Right atrium auricular region (tissue), 2 donors: ENCODE measurements around the gene CNTRL. TPM values are rescaled to one million over a fixed set of nuclear protein-coding genes. Genes with fewer than 3 reads are reported as not detected.
"Not testable (repeated sequence)": the region's sequence is repeated elsewhere in the genome, so short reads cannot be mapped to it uniquely, and the experiment has no call there.

Experiments
- DNase-seq: peaks from one replicate; pipeline ENCODE4 v3.0.0-alpha.2; 2019; ENCODE audit warnings: low spot score
- H3K27ac ChIP-seq, 2 donors: fragments of 200-600 bp; sonication (generic); 1 replicate in 1 of 2; 2 replicates in 1 of 2; pipeline ENCODE4 v1.5.1; 2016 to 2019
- H3K27me3 ChIP-seq, 2 donors: fragments of 200-600 bp; sonication (generic); one replicate each; pipeline versions ENCODE4 v1.5.1 to v1.6.0; 2017 to 2019
- H3K36me3 ChIP-seq: fragments of 200-600 bp; sonication (generic); one replicate; pipeline ENCODE4 v1.5.1; 2016
- H3K4me1 ChIP-seq, 2 donors: fragments of 200-600 bp; sonication (generic); one replicate each; pipeline versions ENCODE4 v1.5.1 to v1.6.0; 2017 to 2019
- H3K4me3 ChIP-seq, 2 donors: fragments of 200-600 bp; sonication (generic); 1 replicate in 1 of 2; 2 replicates in 1 of 2; pipeline ENCODE4 v1.5.1; 2017 to 2019; ENCODE audit warnings: mild to moderate bottlenecking in 1 of 2, moderate library complexity in 1 of 2
- H3K9me3 ChIP-seq, 2 donors: fragments of 200-600 bp; sonication (generic); one replicate each; pipeline ENCODE4 v1.5.1; 2019
- total RNA-seq, 2 donors: library from RNA; depleted of rRNA; stranded (reverse); fragments of >200 nt; gene quantifications; one replicate each; pipeline ENCODE4 v1.1.0, GENCODE V29; 2016
- TF ChIP-seq, protein P1 (sequence below), 2 donors: fragments of 200-600 bp; sonication (generic); IDR thresholded peaks; one replicate each; pipeline ENCODE4 v1.5.1; 2019; ENCODE audit warnings: antibody characterized with exemption in 2 of 2

CNTRL gene
- total RNA-seq, 2 donors from 2014 or later, result 3.3 to 6.0 TPM

DNA sequence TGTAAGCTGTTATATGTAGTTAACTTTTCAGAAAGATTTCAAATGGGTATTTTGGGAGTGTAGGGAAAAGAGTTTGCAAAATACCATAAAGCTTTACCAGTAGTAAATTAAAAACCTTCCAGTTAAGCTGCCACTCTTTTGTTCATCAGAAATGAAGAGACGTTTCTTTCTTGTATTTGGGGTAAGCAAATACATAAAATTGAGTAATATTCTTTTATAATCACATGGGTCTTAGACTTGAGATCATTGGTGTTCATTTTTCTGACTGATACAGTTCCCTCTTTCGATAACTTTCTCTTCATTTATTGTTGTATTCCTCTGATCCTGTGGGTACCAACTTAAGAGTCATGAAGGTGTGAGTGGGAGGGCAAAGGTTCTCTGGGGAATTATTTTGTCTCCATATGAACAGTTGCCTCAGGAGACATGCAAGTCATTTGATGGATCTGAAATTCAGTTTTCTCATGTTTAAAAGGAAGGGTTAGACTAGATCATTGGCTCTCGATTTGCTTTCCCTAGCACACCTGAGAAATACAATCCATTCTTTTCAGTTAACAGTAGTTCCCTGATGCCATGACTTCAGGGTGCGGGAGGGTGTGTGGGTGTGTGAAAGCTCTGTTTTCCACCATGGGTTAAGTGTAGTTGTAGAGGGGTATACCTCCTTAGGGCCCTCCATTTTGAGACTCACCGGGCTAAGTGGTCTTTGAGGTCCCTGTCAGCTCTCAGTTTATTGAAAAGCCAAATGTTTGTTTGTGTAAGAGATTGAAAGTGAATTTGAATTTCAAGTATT is 47.7 kb downstream of the CNTRL start:
- DNase-seq, result no peak
- Histone ChIP-seq H3K27ac (no peak overlapping the region), H3K27me3 (no peaks in the 10 kb centered on the region), H3K36me3 (no peaks in the 10 kb centered on the region), H3K9me3 (no peaks in the 10 kb centered on the region), H3K4me1 (peaks cover 0 to 10% of the 10 kb centered on the region in 2 donors), H3K4me3 (peak overlapping the region; percentile 35 to 47)
- TF ChIP-seq, protein P1, sequence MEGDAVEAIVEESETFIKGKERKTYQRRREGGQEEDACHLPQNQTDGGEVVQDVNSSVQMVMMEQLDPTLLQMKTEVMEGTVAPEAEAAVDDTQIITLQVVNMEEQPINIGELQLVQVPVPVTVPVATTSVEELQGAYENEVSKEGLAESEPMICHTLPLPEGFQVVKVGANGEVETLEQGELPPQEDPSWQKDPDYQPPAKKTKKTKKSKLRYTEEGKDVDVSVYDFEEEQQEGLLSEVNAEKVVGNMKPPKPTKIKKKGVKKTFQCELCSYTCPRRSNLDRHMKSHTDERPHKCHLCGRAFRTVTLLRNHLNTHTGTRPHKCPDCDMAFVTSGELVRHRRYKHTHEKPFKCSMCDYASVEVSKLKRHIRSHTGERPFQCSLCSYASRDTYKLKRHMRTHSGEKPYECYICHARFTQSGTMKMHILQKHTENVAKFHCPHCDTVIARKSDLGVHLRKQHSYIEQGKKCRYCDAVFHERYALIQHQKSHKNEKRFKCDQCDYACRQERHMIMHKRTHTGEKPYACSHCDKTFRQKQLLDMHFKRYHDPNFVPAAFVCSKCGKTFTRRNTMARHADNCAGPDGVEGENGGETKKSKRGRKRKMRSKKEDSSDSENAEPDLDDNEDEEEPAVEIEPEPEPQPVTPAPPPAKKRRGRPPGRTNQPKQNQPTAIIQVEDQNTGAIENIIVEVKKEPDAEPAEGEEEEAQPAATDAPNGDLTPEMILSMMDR (IDR thresholded peaks at IDR 0.05), result no peak

DNA sequence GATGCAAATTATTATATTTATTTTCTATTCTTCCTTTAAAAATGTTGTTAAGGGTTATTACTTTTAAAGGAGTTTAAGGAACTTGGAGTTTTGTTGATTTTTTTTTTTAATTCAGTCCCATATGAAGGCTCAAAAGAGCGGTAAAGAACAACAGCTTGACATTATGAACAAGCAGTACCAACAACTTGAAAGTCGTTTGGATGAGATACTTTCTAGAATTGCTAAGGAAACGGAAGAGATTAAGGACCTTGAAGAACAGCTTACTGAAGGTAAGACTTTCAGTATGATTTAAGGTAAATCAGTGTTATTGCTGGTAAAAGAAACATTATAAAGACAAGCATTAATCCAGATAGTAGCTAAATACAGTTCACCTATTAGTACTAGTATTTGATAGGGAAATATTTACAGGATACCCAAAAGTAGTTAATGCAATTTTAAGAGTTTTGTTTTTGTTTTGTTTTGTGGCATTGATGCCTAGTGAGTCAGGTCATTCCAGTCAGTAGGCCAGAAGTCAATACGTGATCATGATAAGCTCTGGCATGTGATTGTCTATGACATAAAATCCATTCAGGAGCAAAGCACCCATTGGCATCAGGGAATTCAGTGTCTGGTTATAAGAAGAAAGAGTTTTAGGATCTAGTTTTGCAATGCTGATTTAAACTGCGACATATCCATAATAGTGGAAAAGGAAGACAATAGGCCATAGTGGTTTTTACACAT is 49.2 kb downstream of the CNTRL start:
- DNase-seq, result no peak
- Histone ChIP-seq H3K27ac (no peak overlapping the region), H3K4me3 (no peak overlapping the region), H3K36me3 (no peaks in the 10 kb centered on the region), H3K27me3 (no peaks in the 10 kb centered on the region), H3K9me3 (no peaks in the 10 kb centered on the region), H3K4me1 (peaks cover 0 to 10% of the 10 kb centered on the region in 2 donors)
- TF ChIP-seq, protein P1 (IDR thresholded peaks at IDR 0.05), result no peak

DNA sequence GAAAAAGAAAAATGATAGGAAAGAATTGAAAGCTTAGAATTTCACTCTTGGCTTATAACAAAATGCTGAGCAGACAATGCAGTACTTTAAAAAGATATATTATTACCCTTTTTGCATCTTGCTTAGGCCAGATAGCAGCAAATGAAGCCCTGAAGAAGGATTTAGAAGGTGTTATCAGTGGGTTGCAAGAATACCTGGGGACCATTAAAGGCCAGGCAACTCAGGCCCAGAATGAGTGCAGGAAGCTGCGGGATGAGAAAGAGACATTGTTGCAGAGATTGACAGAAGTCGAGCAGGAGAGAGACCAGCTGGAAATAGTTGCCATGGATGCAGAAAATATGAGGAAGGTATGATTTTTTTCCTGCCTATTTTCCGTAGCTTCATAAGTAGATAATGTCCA is 50.8 kb downstream of the CNTRL start:
- H3K4me3 ChIP-seq, result no peak overlapping the region
- H3K9me3 ChIP-seq, result no peaks in the 10 kb centered on the region
- H3K36me3 ChIP-seq, result no peaks in the 10 kb centered on the region
- no peak overlapping the region for H3K27ac ChIP-seq
- no peak for DNase-seq
- peaks cover 0 to 10% of the 10 kb centered on the region in 2 donors for H3K4me1 ChIP-seq
- no peaks in the 10 kb centered on the region for H3K27me3 ChIP-seq
- TF ChIP-seq, protein P1 (IDR thresholded peaks at IDR 0.05), result no peak

DNA sequence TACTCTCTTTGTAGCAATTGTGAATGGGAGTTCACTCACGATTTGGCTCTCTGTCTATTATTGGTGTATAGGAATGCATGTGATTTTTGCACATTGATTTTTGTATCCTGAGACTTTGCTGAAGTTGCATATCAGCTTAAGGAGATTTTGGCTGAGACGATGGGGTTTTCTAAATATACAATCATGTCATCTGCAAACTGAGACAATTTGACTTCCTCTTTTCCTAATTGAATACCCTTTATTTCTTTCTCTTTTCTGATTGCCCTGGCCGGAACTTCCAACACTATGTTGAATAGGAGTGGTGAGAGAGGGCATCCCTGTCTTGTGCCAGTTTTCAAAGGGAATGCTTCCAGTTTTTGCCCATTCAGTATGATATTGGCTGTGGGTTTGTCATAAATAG is 54.6 kb downstream of the CNTRL start:
- H3K27ac ChIP-seq, H3K27me3 ChIP-seq, H3K36me3 ChIP-seq, H3K4me3 ChIP-seq, H3K9me3 ChIP-seq, DNase-seq, H3K4me1 ChIP-seq: not testable (repeated sequence)

DNA sequence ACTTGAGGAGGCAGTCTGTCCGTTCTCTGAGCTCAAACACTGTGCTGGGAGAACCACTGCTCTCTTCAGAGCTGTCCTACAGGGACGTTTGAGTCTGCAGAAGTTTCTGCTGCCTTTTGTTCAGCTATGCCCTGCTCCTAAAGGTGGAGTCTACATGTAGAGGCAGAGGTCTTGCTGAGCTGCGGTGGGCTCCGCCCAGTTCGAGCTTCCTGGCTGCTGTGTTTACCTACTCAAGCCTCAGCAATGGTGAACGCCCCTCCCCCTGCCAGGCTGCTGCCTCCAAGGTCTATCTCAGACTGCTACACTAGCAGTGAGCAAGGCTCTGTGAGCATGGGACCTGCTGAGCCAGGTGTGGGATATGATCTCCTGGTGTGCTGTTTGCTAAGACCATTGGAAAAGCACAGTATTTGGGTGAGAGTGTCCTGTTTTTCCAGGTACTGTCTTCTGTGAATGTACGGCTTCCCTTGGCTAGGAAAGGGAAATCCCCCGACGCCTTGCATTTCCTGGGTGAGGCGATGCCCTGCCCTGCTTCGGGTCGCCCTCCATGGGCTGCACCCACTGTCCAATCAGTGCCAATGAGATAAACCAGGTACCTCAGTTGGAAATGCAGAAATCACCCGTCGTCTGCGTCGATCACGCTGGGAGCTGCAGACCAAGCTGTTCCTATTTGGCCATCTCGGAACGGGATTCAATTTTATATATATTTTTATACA is 58.5 kb downstream of the CNTRL start:
- DNase-seq, result no peak
- TF ChIP-seq, protein P1 (IDR thresholded peaks at IDR 0.05), result no peak
- Histone ChIP-seq H3K4me3 (no peak overlapping the region), H3K36me3 (no peaks in the 10 kb centered on the region), H3K4me1 (no peaks in the 10 kb centered on the region), H3K27ac (no peak overlapping the region), H3K27me3 (no peaks in the 10 kb centered on the region), H3K9me3 (no peaks in the 10 kb centered on the region)

DNA sequence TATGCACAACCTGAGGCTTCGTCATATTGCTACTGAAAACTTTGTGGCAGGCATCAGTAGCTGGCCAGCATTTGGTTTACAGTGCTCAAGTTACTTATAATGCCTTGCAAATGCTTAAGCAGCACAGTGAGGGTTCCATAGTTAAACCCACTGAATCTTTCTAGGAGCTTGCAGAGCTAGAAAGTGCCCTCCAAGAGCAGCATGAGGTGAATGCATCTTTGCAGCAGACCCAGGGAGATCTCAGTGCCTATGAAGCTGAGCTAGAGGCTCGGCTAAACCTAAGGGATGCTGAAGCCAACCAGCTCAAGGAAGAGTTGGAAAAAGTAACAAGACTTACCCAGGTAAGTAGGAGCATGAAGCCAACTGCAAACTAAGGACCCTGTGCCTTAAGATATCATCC is 60.9 kb downstream of the CNTRL start:
- H3K9me3 ChIP-seq, result no peaks in the 10 kb centered on the region

More for the DNA sequence above, 60.9 kb downstream of the CNTRL start:
- Histone ChIP-seq H3K4me3 (no peak overlapping the region), H3K27ac (no peak overlapping the region), H3K36me3 (peaks cover 12% of the 10 kb centered on the region), H3K27me3 (no peaks in the 10 kb centered on the region), H3K4me1 (no peaks in the 10 kb centered on the region)
- TF ChIP-seq, protein P1 (IDR thresholded peaks at IDR 0.05), result no peak
- no peak for DNase-seq
